HG03565 (cell line): ENCODE data around the gene COQ8B.
"Not testable (repeated sequence)": the region's sequence is repeated elsewhere in the genome, so short reads cannot be mapped to it uniquely, and the experiment has no call there.

ENCODE experiments used
- ATAC-seq: cut with Tn5 transposase; IDR thresholded peaks from one replicate; pipeline ENCODE4 v1.9.1; 2021; ENCODE audit warnings: mild to moderate bottlenecking, moderate library complexity; ENCODE audit not compliant: unreplicated experiment

The COQ8B gene

GRCh38 chr19:40716482-40717324, at the start of gene COQ8B, which contains the start of gene ITPKC:
TSS of gene COQ8B (minus strand) at chr19:40716886. CDS start at chr19:40714632, 2,254 bp downstream.
TSS of gene ITPKC (plus strand) at chr19:40717112. CDS start at chr19:40717136, 24 bp downstream.
- peak; percentile 67 for ATAC-seq

GRCh38 chr19:40766385-40766784, 49.7 kb upstream of the COQ8B start:
- not testable (repeated sequence) for ATAC-seq

- ATAC-seq = no peak
Observed at GRCh38 chr19:40763963-40764362, 47.3 kb upstream of the COQ8B start.

- no peak for ATAC-seq
Observed at GRCh38 chr19:40763526-40763925, 46.8 kb upstream of the COQ8B start.

- no peak for ATAC-seq
Observed at GRCh38 chr19:40762754-40763470, 46.2 kb upstream of the COQ8B start.

GRCh38 chr19:40759352-40759751, 42.7 kb upstream of the COQ8B start:
- no peak for ATAC-seq

GRCh38 chr19:40758491-40758890, 41.8 kb upstream of the COQ8B start:
- no peak for ATAC-seq

GRCh38 chr19:40756502-40757110, 39.9 kb upstream of the COQ8B start:
- no peak for ATAC-seq

- no peak for ATAC-seq
Observed at GRCh38 chr19:40755791-40756190, 39.1 kb upstream of the COQ8B start.

- ATAC-seq = no peak
Observed at GRCh38 chr19:40755248-40755624, 38.5 kb upstream of the COQ8B start.

GRCh38 chr19:40754611-40755247, 38.0 kb upstream of the COQ8B start:
- ATAC-seq = no peak

- no peak for ATAC-seq
Observed at GRCh38 chr19:40752257-40752781, 35.6 kb upstream of the COQ8B start.

- peak; percentile 41 for ATAC-seq
Observed at GRCh38 chr19:40750874-40751537, 34.3 kb upstream of the COQ8B start, which contains the start of gene SNRPA. TSS of gene SNRPA (plus strand) at chr19:40751203. CDS start at chr19:40751409, 206 bp downstream.

- ATAC-seq = peak; percentile 79
Observed at GRCh38 chr19:40750058-40750873, 33.6 kb upstream of the COQ8B start, which contains the start of gene ACTMAP. TSS of gene ACTMAP (minus strand) at chr19:40750477. CDS start at chr19:40749803, 674 bp downstream.

GRCh38 chr19:40747536-40747935, 30.9 kb upstream of the COQ8B start:
- ATAC-seq = no peak

GRCh38 chr19:40745402-40745780, 28.7 kb upstream of the COQ8B start:
- no peak for ATAC-seq

GRCh38 chr19:40744554-40745401, 28.1 kb upstream of the COQ8B start:
- ATAC-seq = no peak

GRCh38 chr19:40743926-40744325, 27.2 kb upstream of the COQ8B start:
- ATAC-seq = no peak
